Measurements from ENCODE around the gene C10orf90.

GRCh38 chr10:126439942-126440341, 230.6 kb downstream of the C10orf90 start:
- TF ChIP-seq CTCF (IDR thresholded peaks at IDR 0.05) = no peak
- TF ChIP-seq POLR2A (IDR thresholded peaks at IDR 0.05) = no peak
